BE2C (cell line): ENCODE results near the gene CEP170.
"Not testable (repeated sequence)": the region's sequence is repeated elsewhere in the genome, so short reads cannot be mapped to it uniquely, and the experiment has no call there.

Experiments used
- DNase-seq: peaks from one replicate; pipeline ENCODE4 v3.0.0-alpha.2; 2020
- H3K27me3 ChIP-seq: fragments of 250-450 bp; sonication (Bioruptor Pico); 2 replicates; pipeline ENCODE4 v1.5.1; 2020; ENCODE audit warnings: mild to moderate bottlenecking
- H3K36me3 ChIP-seq: fragments of 250-450 bp; sonication (Bioruptor Pico); 2 replicates; pipeline ENCODE4 v1.5.1; 2020; ENCODE audit warnings: mild to moderate bottlenecking
- H3K4me1 ChIP-seq: fragments of 250-450 bp; sonication (Bioruptor Pico); 2 replicates; pipeline ENCODE4 v1.5.1; 2020
- H3K4me3 ChIP-seq: 2 replicates; pipeline ENCODE4 v1.5.1; 2011; ENCODE audit warnings: low read depth, low read length
- H3K9me3 ChIP-seq: fragments of 250-450 bp; sonication (Bioruptor Pico); 2 replicates; pipeline ENCODE4 v1.5.1; 2020
- TF ChIP-seq, protein P1 (sequence below): IDR thresholded peaks from 2 replicates; pipeline ENCODE4 v1.5.1; 2012; ENCODE audit warnings: mild to moderate bottlenecking, low read depth, low read length

CEP170 gene

GRCh38 chr1:243227622-243228021, 27.5 kb downstream of the CEP170 start:
- Histone ChIP-seq H3K4me1 (no peaks in the 10 kb centered on the region), H3K4me3 (no peak overlapping the region), H3K36me3 (peaks cover 9% of the 10 kb centered on the region), H3K27me3 (no peaks in the 10 kb centered on the region), H3K9me3 (no peaks in the 10 kb centered on the region)
- DNase-seq, result no peak
- TF ChIP-seq, protein P1, sequence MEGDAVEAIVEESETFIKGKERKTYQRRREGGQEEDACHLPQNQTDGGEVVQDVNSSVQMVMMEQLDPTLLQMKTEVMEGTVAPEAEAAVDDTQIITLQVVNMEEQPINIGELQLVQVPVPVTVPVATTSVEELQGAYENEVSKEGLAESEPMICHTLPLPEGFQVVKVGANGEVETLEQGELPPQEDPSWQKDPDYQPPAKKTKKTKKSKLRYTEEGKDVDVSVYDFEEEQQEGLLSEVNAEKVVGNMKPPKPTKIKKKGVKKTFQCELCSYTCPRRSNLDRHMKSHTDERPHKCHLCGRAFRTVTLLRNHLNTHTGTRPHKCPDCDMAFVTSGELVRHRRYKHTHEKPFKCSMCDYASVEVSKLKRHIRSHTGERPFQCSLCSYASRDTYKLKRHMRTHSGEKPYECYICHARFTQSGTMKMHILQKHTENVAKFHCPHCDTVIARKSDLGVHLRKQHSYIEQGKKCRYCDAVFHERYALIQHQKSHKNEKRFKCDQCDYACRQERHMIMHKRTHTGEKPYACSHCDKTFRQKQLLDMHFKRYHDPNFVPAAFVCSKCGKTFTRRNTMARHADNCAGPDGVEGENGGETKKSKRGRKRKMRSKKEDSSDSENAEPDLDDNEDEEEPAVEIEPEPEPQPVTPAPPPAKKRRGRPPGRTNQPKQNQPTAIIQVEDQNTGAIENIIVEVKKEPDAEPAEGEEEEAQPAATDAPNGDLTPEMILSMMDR, result no peak

DNA sequence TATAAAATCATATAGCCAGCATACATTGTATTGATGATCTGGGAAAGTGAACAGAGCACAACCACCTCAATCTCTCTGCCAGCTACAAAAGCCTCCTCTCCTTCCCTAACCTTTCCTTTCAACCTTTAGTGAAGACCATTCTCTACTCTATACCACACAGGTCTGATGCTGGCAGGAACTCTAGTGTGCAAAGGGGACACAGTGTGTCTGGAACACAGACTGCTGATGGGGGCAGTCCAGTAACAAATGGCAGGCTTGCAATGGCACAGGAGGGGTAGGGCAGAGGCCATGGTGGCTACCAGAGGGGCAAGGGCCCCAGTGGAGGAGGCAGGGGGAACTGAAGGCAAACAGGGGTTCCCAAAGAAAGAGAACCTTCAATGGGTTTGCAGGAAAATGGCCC, 37.0 kb downstream of the CEP170 start:
- no peaks in the 10 kb centered on the region for H3K4me1 ChIP-seq
- peaks cover 25% of the 10 kb centered on the region for H3K36me3 ChIP-seq
- no peaks in the 10 kb centered on the region for H3K9me3 ChIP-seq
- no peak overlapping the region for H3K4me3 ChIP-seq
- no peaks in the 10 kb centered on the region for H3K27me3 ChIP-seq
- DNase-seq, result no peak
- TF ChIP-seq, protein P1, result no peak

GRCh38 chr1:243217349-243217748, 37.7 kb downstream of the CEP170 start:
- Histone ChIP-seq H3K9me3 (no peaks in the 10 kb centered on the region), H3K4me3 (no peak overlapping the region), H3K27me3 (no peaks in the 10 kb centered on the region), H3K4me1 (no peaks in the 10 kb centered on the region), H3K36me3 (peaks cover 21% of the 10 kb centered on the region)
- DNase-seq, result no peak
- TF ChIP-seq, protein P1, result no peak

GRCh38 chr1:243216741-243217140, 38.3 kb downstream of the CEP170 start:
- TF ChIP-seq, protein P1, result no peak
- Histone ChIP-seq H3K36me3 (peaks cover 17% of the 10 kb centered on the region), H3K9me3 (no peaks in the 10 kb centered on the region), H3K4me1 (no peaks in the 10 kb centered on the region), H3K4me3 (no peak overlapping the region), H3K27me3 (no peaks in the 10 kb centered on the region)
- DNase-seq, result no peak

- not testable (repeated sequence) for H3K36me3 ChIP-seq, H3K9me3 ChIP-seq, DNase-seq, H3K4me1 ChIP-seq, H3K27me3 ChIP-seq, H3K4me3 ChIP-seq
Measured at GRCh38 chr1:243215276-243215875, 39.7 kb downstream of the CEP170 start.

DNA sequence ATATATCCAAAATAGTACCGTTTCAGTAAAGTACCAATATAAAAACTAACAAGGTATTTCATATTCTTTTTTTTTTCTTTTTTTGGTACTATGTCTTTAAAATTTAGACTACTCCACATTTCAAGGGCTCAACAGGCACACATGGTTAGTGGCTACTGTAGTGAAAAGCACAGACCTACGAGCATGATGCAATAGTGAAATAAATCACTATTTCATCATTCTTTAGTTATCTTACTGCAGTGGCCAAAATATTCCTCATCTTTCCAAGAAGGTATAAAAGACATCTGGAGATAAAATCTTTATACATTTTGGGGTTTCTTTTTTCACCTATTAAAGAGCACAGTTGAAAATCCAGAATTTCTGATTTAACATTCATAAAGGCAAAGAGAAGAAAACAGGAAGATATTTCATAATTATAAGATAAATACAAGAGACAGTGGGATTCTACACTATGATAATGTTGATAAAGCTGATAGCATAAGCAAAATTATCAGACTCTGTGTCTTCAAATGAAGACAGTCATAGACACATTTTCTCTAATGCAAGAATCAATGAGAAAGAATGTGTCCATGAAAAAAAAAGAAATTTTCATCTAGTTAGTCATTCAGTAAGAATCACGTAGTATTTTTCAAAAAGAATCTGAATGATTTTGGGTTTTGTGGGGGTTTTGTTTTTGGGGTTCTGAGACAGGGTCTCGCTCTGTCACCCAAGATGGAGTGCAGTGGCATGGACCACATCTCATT, 41.9 kb downstream of the CEP170 start:
- H3K4me3 ChIP-seq, result no peak overlapping the region
- TF ChIP-seq, protein P1, result no peak
- H3K4me1 ChIP-seq, result no peaks in the 10 kb centered on the region
- H3K9me3 ChIP-seq, result no peaks in the 10 kb centered on the region
- DNase-seq, result no peak
- H3K27me3 ChIP-seq, result no peaks in the 10 kb centered on the region
- H3K36me3 ChIP-seq, result peaks cover 4% of the 10 kb centered on the region; the same call in 1 of the 2 replicates

GRCh38 chr1:243211984-243212383, 43.1 kb downstream of the CEP170 start:
- not testable (repeated sequence) for H3K4me1 ChIP-seq, H3K4me3 ChIP-seq, H3K27me3 ChIP-seq, H3K36me3 ChIP-seq, H3K9me3 ChIP-seq, DNase-seq

DNA sequence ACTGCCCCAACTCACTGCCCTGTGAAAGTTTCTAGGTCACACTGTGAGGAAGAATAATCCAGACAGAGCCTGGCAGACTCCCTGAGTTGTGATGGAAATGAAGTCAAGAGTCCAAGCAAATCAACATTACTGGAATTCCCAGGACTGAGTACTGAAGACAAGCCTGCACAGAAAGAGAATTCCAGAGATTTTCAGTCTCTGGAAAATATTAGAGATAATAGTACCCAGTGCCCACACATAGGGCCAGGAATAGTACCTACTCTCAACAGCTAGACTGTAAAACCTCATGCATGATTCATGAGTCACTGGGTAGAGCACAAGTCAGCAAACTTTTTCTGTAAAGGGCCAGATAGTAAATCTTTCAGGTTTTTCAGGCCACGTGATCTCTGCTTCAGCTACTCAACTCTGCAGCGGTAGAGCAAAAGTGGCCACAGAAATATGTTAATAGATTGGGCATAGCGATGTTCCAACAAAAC, 50.0 kb downstream of the CEP170 start:
- H3K9me3 ChIP-seq, H3K27me3 ChIP-seq, H3K4me1 ChIP-seq, H3K4me3 ChIP-seq, H3K36me3 ChIP-seq, DNase-seq: not testable (repeated sequence)

- H3K4me1 ChIP-seq, H3K4me3 ChIP-seq, DNase-seq, H3K36me3 ChIP-seq, H3K9me3 ChIP-seq, H3K27me3 ChIP-seq: not testable (repeated sequence)
Measured at GRCh38 chr1:243204336-243204735, 50.7 kb downstream of the CEP170 start.

GRCh38 chr1:243203196-243203595, 51.9 kb downstream of the CEP170 start:
- not testable (repeated sequence) for DNase-seq, H3K27me3 ChIP-seq, H3K4me1 ChIP-seq, H3K9me3 ChIP-seq, H3K4me3 ChIP-seq, H3K36me3 ChIP-seq
